ENCODE measurements around the gene C3orf22.
A peak's percentile ranks its signal among the peaks of the same experiment; 100 is the strongest.

Gene C3orf22

GRCh38 chr3:126527006-126527405, 31.7 kb downstream of the C3orf22 start:
- no peak for DNase-seq (ENCODE audit: low read depth)

- no peak for DNase-seq (ENCODE audit: low read depth)
Measured at GRCh38 chr3:126526668-126527005, 32.1 kb downstream of the C3orf22 start.

- DNase-seq (ENCODE audit: low read depth), result no peak
Measured at GRCh38 chr3:126525853-126526667, 32.7 kb downstream of the C3orf22 start.

GRCh38 chr3:126525091-126525852, 33.5 kb downstream of the C3orf22 start:
- no peak for DNase-seq (ENCODE audit: low read depth)

GRCh38 chr3:126524429-126524988, 34.2 kb downstream of the C3orf22 start:
- no peak for DNase-seq (ENCODE audit: low read depth)

GRCh38 chr3:126523745-126524428, 34.8 kb downstream of the C3orf22 start, which contains the start of gene CHST13:
TSS of gene CHST13 (plus strand) at chr3:126524155. CDS start at chr3:126524333, 178 bp downstream.
- peak; percentile 39 for DNase-seq (ENCODE audit: low read depth)

- peak; percentile 70 for DNase-seq (ENCODE audit: low read depth)
Measured at GRCh38 chr3:126522363-126522788, 36.4 kb downstream of the C3orf22 start.

GRCh38 chr3:126521122-126521891, 37.4 kb downstream of the C3orf22 start:
- DNase-seq (ENCODE audit: low read depth), result no peak

GRCh38 chr3:126519506-126520455, 39.0 kb downstream of the C3orf22 start:
- no peak for DNase-seq (ENCODE audit: low read depth)

- DNase-seq (ENCODE audit: low read depth), result no peak
Measured at GRCh38 chr3:126518779-126519177, 40.0 kb downstream of the C3orf22 start.

- DNase-seq (ENCODE audit: low read depth), result no peak
Measured at GRCh38 chr3:126517986-126518778, 40.5 kb downstream of the C3orf22 start.

GRCh38 chr3:126517291-126517951, 41.3 kb downstream of the C3orf22 start, which contains the start of gene UROC1:
TSS of gene UROC1 (minus strand) at chr3:126517773. CDS start at chr3:126517719, 54 bp downstream.
- DNase-seq (ENCODE audit: low read depth), result no peak

GRCh38 chr3:126516936-126517290, 41.8 kb downstream of the C3orf22 start:
- DNase-seq (ENCODE audit: low read depth), result no peak

- DNase-seq (ENCODE audit: low read depth), result no peak
Measured at GRCh38 chr3:126516152-126516935, 42.4 kb downstream of the C3orf22 start.

GRCh38 chr3:126515066-126515706, 43.5 kb downstream of the C3orf22 start:
- no peak for DNase-seq (ENCODE audit: low read depth)

- no peak for DNase-seq (ENCODE audit: low read depth)
Measured at GRCh38 chr3:126514161-126514560, 44.6 kb downstream of the C3orf22 start.

GRCh38 chr3:126512916-126513650, 45.6 kb downstream of the C3orf22 start:
- DNase-seq (ENCODE audit: low read depth), result no peak
